ENCODE results near the gene GSTM5.

GRCh38 chr1:109719337-109719837, 7.3 kb downstream of the GSTM5 start:
- no peak for TF ChIP-seq CTCF (conservative IDR thresholded peaks at IDR 0.05; ENCODE audit: low read length)
- no peak for TF ChIP-seq EZH2phosphoT487 (IDR thresholded peaks at IDR 0.05; ENCODE audit: borderline replicate concordance, low read depth, low read length)

Data from OCI-LY7 (cell line).